ENCODE results near the gene B3GAT3. TPM values are rescaled to one million over a fixed set of nuclear protein-coding genes. Genes with fewer than 3 reads are reported as not detected.

B3GAT3 gene
- total RNA-seq, 4 donors from 2014 or later = 11.4 to 25.8 (median 22.4) TPM

DNA sequence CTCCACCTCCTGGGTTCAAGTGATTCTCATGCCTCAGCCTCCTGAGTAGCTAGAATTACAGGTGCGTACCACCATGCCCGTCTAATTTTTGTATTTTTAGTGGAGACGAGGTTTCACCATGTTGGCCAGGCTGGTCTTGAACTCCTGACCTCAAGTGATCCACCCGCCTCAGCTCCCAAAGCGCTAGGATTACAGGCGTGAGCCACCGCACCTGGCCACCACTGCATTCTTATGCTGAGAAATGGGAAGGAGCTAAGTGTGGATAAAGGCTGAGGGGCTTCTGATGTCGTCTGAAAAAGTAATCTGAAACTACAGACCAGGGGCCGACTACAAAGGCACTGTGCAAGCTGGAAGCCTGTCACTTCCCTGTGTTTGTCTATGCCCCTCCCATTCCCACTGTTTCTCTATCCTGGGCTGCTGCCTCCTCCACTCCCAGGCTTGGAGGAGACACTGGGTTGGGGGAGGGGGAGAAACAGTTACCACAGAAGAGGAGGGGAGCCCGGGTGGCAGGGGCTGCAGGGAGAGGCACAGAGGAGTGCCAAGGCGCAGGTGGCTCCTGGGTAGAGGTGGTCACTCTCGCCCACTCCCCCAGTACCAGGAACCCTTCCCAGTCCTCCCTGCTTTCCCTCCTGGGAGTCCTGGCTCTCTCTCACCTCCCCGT, 17.2 kb downstream of the B3GAT3 start:
- TF ChIP-seq POLR2AphosphoS5 (IDR thresholded peaks at IDR 0.05) = no peak
- TF ChIP-seq POLR2A (IDR thresholded peaks at IDR 0.05) = no peak
- no peak for TF ChIP-seq CTCF (IDR thresholded peaks at IDR 0.05)
- TF ChIP-seq EP300 (IDR thresholded peaks at IDR 0.05) = no peak
- no peaks in the 10 kb centered on the region for H3K27me3 ChIP-seq
- H3K27ac ChIP-seq = no peak overlapping the region
- no peaks in the 10 kb centered on the region for H3K9me3 ChIP-seq
- H3K4me1 ChIP-seq = peaks cover 3 to 36% (median 12%) of the 10 kb centered on the region in 3 donors
- WGBS, 2 donors (ENCODE audit: low coverage in 1 of 2) = 74 to 80% methylated on average over 7 to 8 of the region's 13 CpGs
- H3K36me3 ChIP-seq = peaks cover 0 to 60% of the 10 kb centered on the region in 2 donors
- no peak for ATAC-seq
- no peak overlapping the region for H3K4me3 ChIP-seq

DNA sequence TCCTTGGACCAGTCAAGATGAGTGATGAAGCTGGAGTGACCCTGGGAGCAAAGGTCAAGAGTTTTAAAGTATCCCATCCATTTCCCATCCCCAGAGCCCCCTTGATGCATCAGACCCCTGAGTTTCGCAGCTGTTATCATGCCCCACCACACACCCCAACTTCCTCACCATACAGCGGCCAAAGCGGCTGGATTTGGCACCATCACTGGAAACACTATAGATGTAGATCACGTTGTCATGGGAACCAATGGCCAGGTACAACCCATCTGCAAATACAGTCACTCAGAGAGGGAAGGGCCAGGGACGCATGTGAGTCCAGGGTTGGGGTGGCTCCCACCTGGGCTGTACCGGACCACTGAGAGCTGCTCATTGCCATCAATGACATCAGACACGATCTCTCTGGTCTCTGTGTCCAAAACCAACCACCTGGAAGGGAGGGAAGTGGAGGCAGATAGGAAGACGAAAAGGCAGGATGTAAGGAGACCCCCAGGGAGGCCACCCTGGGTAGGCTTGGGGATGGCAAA, 17.9 kb downstream of the B3GAT3 start:
- Histone ChIP-seq H3K9me3 (no peaks in the 10 kb centered on the region), H3K27me3 (no peaks in the 10 kb centered on the region), H3K4me1 (peaks cover 3 to 40% (median 17%) of the 10 kb centered on the region in 3 donors), H3K36me3 (peaks cover 0 to 53% of the 10 kb centered on the region in 2 donors), H3K27ac (peak overlapping the region in 2 of 4 donors; percentile 98 to 99), H3K4me3 (no peak overlapping the region)
- TF ChIP-seq POLR2AphosphoS5 (IDR thresholded peaks at IDR 0.05) = no peak
- no peak for TF ChIP-seq EP300 (IDR thresholded peaks at IDR 0.05)
- no peak for TF ChIP-seq CTCF (IDR thresholded peaks at IDR 0.05)
- TF ChIP-seq POLR2A (IDR thresholded peaks at IDR 0.05) = no peak
- WGBS, 2 donors (ENCODE audit: low coverage in 1 of 2) = 87% methylated on average over 4 to 6 of the region's 8 CpGs
- no peak for ATAC-seq

- ATAC-seq = no peak
- Histone ChIP-seq H3K27me3 (no peaks in the 10 kb centered on the region), H3K36me3 (peaks cover 0 to 52% of the 10 kb centered on the region in 2 donors), H3K4me1 (peaks cover 3 to 48% (median 21%) of the 10 kb centered on the region in 3 donors), H3K27ac (peak overlapping the region; percentile 55 to 99 (median 96)), H3K4me3 (peak overlapping the region; percentile 80 to 96), H3K9me3 (no peaks in the 10 kb centered on the region)
- TF ChIP-seq POLR2AphosphoS5 (IDR thresholded peaks at IDR 0.05) = no peak
- TF ChIP-seq EP300 (IDR thresholded peaks at IDR 0.05) = no peak
- TF ChIP-seq POLR2A (IDR thresholded peaks at IDR 0.05) = no peak
- TF ChIP-seq CTCF (IDR thresholded peaks at IDR 0.05) = no peak
- WGBS, 2 donors (ENCODE audit: low coverage in 1 of 2) = 55% methylated on average over 8 of the region's 13 CpGs; no CpG with 5 or more reads in 1 of the 2 donors
These were observed 18.7 kb downstream of the B3GAT3 start for GRCh38 chr11:62603072-62603408.

- TF ChIP-seq CTCF (IDR thresholded peaks at IDR 0.05) (peak in 3 of 4 experiments; percentile 32 to 45 (median 37)), POLR2AphosphoS5 (IDR thresholded peaks at IDR 0.05) (no peak)
- WGBS, 2 donors (ENCODE audit: low coverage in 1 of 2) = 0% methylated on average over 5 of the region's 96 CpGs; no CpG with 5 or more reads in 1 of the 2 donors
- Histone ChIP-seq H3K4me3 (peak overlapping the region; percentile 80 to 96), H3K4me1 (peaks cover 3 to 53% (median 21%) of the 10 kb centered on the region in 3 donors), H3K27me3 (no peaks in the 10 kb centered on the region), H3K27ac (peak overlapping the region; percentile 55 to 99 (median 96)), H3K9me3 (no peaks in the 10 kb centered on the region), H3K36me3 (peaks cover 0 to 52% of the 10 kb centered on the region in 2 donors)
- peak; percentile 67 for ATAC-seq
These were observed 19.4 kb downstream of the B3GAT3 start for GRCh38 chr11:62602141-62603071.
